Measurements from ENCODE around the gene ITGAL. TPM values are rescaled to one million over a fixed set of nuclear protein-coding genes. Genes with fewer than 3 reads are reported as not detected.

ITGAL gene
- total and polyA plus RNA-seq, 2 donors (not counting 1 experiment from before 2014, with no cell fraction given), result 110 to 184 TPM

- Mint-ChIP-seq H3K9me3 (ENCODE audit: insufficient read depth) (no peaks in the 10 kb centered on the region), H3K27me3 (no peaks in the 10 kb centered on the region), H3K27ac (no peak overlapping the region), H3K4me1 (peaks cover 17% of the 10 kb centered on the region), H3K4me3 (no peak overlapping the region)
- no peaks in the 10 kb centered on the region for H3K9me3 ChIP-seq (ENCODE audit: control extremely low read depth in 1 of 3, control insufficient read depth in 2 of 3, insufficient read depth in 1 of 3, low read length in 2 of 3)
- intact Hi-C loops (cut with micrococcal nuclease), result loop anchor here (1.0 to 5.0 kb wide), 10 partner anchors 15 to 267 kb away; partner anchors contain the start of genes ITGAL, SEPHS2, SRCAP and ZNF764
- H3K36me3 ChIP-seq (replicated peaks in 1 of 2; ENCODE audit: control extremely low read depth in 1 of 2, control insufficient read depth in 1 of 2, extremely low read depth in 1 of 2, insufficient read depth in 2 of 2, low read length in 1 of 2), result peaks cover 5 to 13% of the 10 kb centered on the region in 2 experiments
- H3K4me1 ChIP-seq (ENCODE audit: control insufficient read depth in 2 of 2, insufficient read depth in 2 of 2, low read length in 2 of 2), result peaks cover 12 to 21% of the 10 kb centered on the region in 2 donors
- peak overlapping the region; percentile 79 to 86 for H3K27ac ChIP-seq (ENCODE audit: low read length in 2 of 2)
- peak overlapping the region; percentile 41 for H3K9ac ChIP-seq (ENCODE audit: low read length)
- peak overlapping the region; percentile 66 for H3K4me2 ChIP-seq (replicated peaks; ENCODE audit: low read depth, low read length, poor library complexity, severe bottlenecking)
- CTCF ChIA-PET, result interaction anchor here (0.6 to 4.7 kb wide), 39 partner anchors 9 to 338 kb away, joined by 3 to 55 read pairs (median 5); partner anchors contain the start of genes SEPHS2, SEPTIN1, TBX6 and ZNF48
- no peak for DNase-seq
- 53% methylated on average over 11 of the region's 19 CpGs for WGBS (ENCODE audit: insufficient coverage)
- H3K4me3 ChIP-seq (ENCODE audit: control extremely low read depth in 1 of 5, extremely low read depth in 1 of 5, insufficient read depth in 1 of 5, low read depth in 2 of 5, low read length in 4 of 5), result peak overlapping the region in 3 of 5 experiments; percentile 5 to 36 (median 22)
- H4K20me1 ChIP-seq (ENCODE audit: control insufficient read depth, insufficient read depth, low read length, poor library complexity, severe bottlenecking), result no peaks in the 10 kb centered on the region
- no peaks in the 10 kb centered on the region for H3K27me3 ChIP-seq (replicated peaks in 1 of 4; ENCODE audit: control extremely low read depth in 1 of 4, control insufficient read depth in 3 of 4, insufficient read depth in 4 of 4, low read length in 3 of 4)
- POLR2A ChIA-PET, result interaction anchor here (0.6 to 2.3 kb wide), 27 partner anchors 10 to 415 kb away, joined by 3 to 18 read pairs (median 4); partner anchors contain the start of genes ALDOA, FBRS, ITGAL and PRR14
- no peak for TF ChIP-seq EZH2 (IDR thresholded peaks at IDR 0.05; ENCODE audit: borderline replicate concordance, insufficient read depth, low read depth, low read length, poor library complexity, severe bottlenecking)
- TF ChIP-seq, protein P1, sequence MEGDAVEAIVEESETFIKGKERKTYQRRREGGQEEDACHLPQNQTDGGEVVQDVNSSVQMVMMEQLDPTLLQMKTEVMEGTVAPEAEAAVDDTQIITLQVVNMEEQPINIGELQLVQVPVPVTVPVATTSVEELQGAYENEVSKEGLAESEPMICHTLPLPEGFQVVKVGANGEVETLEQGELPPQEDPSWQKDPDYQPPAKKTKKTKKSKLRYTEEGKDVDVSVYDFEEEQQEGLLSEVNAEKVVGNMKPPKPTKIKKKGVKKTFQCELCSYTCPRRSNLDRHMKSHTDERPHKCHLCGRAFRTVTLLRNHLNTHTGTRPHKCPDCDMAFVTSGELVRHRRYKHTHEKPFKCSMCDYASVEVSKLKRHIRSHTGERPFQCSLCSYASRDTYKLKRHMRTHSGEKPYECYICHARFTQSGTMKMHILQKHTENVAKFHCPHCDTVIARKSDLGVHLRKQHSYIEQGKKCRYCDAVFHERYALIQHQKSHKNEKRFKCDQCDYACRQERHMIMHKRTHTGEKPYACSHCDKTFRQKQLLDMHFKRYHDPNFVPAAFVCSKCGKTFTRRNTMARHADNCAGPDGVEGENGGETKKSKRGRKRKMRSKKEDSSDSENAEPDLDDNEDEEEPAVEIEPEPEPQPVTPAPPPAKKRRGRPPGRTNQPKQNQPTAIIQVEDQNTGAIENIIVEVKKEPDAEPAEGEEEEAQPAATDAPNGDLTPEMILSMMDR (IDR thresholded peaks at IDR 0.05), result peak; percentile 29
- peaks cover 27% of the 10 kb centered on the region for H3K79me2 ChIP-seq (ENCODE audit: control insufficient read depth, insufficient read depth, low read length)
- H2AFZ ChIP-seq (ENCODE audit: insufficient read depth, low read depth, low read length, poor library complexity, severe bottlenecking), result peak overlapping the region; percentile 93
- ATAC-seq (ENCODE audit: low read depth), result peak; percentile 2
Observed at GRCh38 chr16:30430428-30430970, 42.0 kb upstream of the ITGAL start.

GRCh38 chr16:30434852-30435251 is 37.7 kb upstream of the ITGAL start:
- CTCF ChIA-PET, result interaction anchor here (0.9 to 1.2 kb wide), 2 partner anchors 25 to 134 kb away, joined by 4 to 5 read pairs; no protein-coding TSS in a partner anchor
- POLR2A ChIA-PET, result no interaction called here
- TF ChIP-seq, protein P1 (IDR thresholded peaks at IDR 0.05), result no peak
- no peak for TF ChIP-seq EZH2 (IDR thresholded peaks at IDR 0.05; ENCODE audit: borderline replicate concordance, insufficient read depth, low read depth, low read length, poor library complexity, severe bottlenecking)
- Histone ChIP-seq H3K79me2 (ENCODE audit: control insufficient read depth, insufficient read depth, low read length) (peaks cover under 1% of the 10 kb centered on the region), H3K36me3 (replicated peaks in 1 of 2; ENCODE audit: control extremely low read depth in 1 of 2, control insufficient read depth in 1 of 2, extremely low read depth in 1 of 2, insufficient read depth in 2 of 2, low read length in 1 of 2) (no peaks in the 10 kb centered on the region), H4K20me1 (ENCODE audit: control insufficient read depth, insufficient read depth, low read length, poor library complexity, severe bottlenecking) (no peaks in the 10 kb centered on the region), H3K9ac (ENCODE audit: low read length) (no peak overlapping the region), H3K9me3 (ENCODE audit: control extremely low read depth in 1 of 3, control insufficient read depth in 2 of 3, insufficient read depth in 1 of 3, low read length in 2 of 3) (no peaks in the 10 kb centered on the region), H2AFZ (ENCODE audit: insufficient read depth, low read depth, low read length, poor library complexity, severe bottlenecking) (no peak overlapping the region), H3K4me2 (replicated peaks; ENCODE audit: low read depth, low read length, poor library complexity, severe bottlenecking) (no peak overlapping the region), H3K27ac (ENCODE audit: low read length in 2 of 2) (no peak overlapping the region), H3K4me3 (ENCODE audit: control extremely low read depth in 1 of 5, extremely low read depth in 1 of 5, insufficient read depth in 1 of 5, low read depth in 2 of 5, low read length in 4 of 5) (no peak overlapping the region), H3K27me3 (replicated peaks in 1 of 4; ENCODE audit: control extremely low read depth in 1 of 4, control insufficient read depth in 3 of 4, insufficient read depth in 4 of 4, low read length in 3 of 4) (no peaks in the 10 kb centered on the region), H3K4me1 (ENCODE audit: control insufficient read depth in 2 of 2, insufficient read depth in 2 of 2, low read length in 2 of 2) (peaks cover 18 to 20% of the 10 kb centered on the region in 2 donors)
- H3K4me1 Mint-ChIP-seq, result peaks cover 16% of the 10 kb centered on the region
- DNase-seq, result no peak
- H3K27me3 Mint-ChIP-seq, result no peaks in the 10 kb centered on the region
- WGBS (ENCODE audit: insufficient coverage), result 70% methylated on average over 4 of the region's 4 CpGs
- ATAC-seq (ENCODE audit: low read depth), result no peak
- no peak overlapping the region for H3K4me3 Mint-ChIP-seq
- no peak overlapping the region for H3K27ac Mint-ChIP-seq
- H3K9me3 Mint-ChIP-seq (ENCODE audit: insufficient read depth), result no peaks in the 10 kb centered on the region
- intact Hi-C loops (cut with micrococcal nuclease), result loop anchor here (5.0 kb wide), 2 partner anchors 37 to 262 kb away; partner anchors contain the start of genes ITGAL and SRCAP

Measured in B cell (primary cell).